ENCODE measurements around the gene FBXO22.
"Not testable (repeated sequence)": the region's sequence is repeated elsewhere in the genome, so short reads cannot be mapped to it uniquely, and the experiment has no call there.

Gene FBXO22

GRCh38 chr15:75981149-75981815 lies 77.6 kb downstream of the FBXO22 start:
- TF ChIP-seq CTCF (conservative IDR thresholded peaks at IDR 0.05; ENCODE audit: low read depth, low read length) = no peak
- DNase-seq (ENCODE audit: low read depth) = no peak

GRCh38 chr15:75982468-75982867 lies 78.8 kb downstream of the FBXO22 start:
- H3K4me3 ChIP-seq (ENCODE audit: low read length) = no peak overlapping the region
- DNase-seq (ENCODE audit: low read depth) = no peak
- TF ChIP-seq CTCF (conservative IDR thresholded peaks at IDR 0.05; ENCODE audit: low read depth, low read length) = no peak

More at GRCh38 chr15:75981149-75981815, 77.6 kb downstream of the FBXO22 start:
- H3K4me3 ChIP-seq (ENCODE audit: low read length) = no peak overlapping the region

- DNase-seq (ENCODE audit: low read depth); H3K4me3 ChIP-seq (ENCODE audit: low read length): not testable (repeated sequence)
Observed at GRCh38 chr15:75984706-75985105, 81.0 kb downstream of the FBXO22 start.

- DNase-seq (ENCODE audit: low read depth) = no peak
- no peak for TF ChIP-seq CTCF (conservative IDR thresholded peaks at IDR 0.05; ENCODE audit: low read depth, low read length)
Observed at GRCh38 chr15:75985971-75986370, 82.3 kb downstream of the FBXO22 start.

GRCh38 chr15:75989045-75989444 lies 85.4 kb downstream of the FBXO22 start:
- no peak for DNase-seq (ENCODE audit: low read depth)
- no peak for TF ChIP-seq CTCF (conservative IDR thresholded peaks at IDR 0.05; ENCODE audit: low read depth, low read length)
- no peak overlapping the region for H3K4me3 ChIP-seq (ENCODE audit: low read length)

More at GRCh38 chr15:75985971-75986370, 82.3 kb downstream of the FBXO22 start:
- H3K4me3 ChIP-seq (ENCODE audit: low read length) = no peak overlapping the region

- no peak for TF ChIP-seq CTCF (conservative IDR thresholded peaks at IDR 0.05; ENCODE audit: low read depth, low read length)
- no peak overlapping the region for H3K4me3 ChIP-seq (ENCODE audit: low read length)
- no peak for DNase-seq (ENCODE audit: low read depth)
Observed at GRCh38 chr15:75989875-75990274, 86.2 kb downstream of the FBXO22 start.

All from retinal pigment epithelial cell (primary cell).